GM21526 (cell line): ENCODE data around the gene PPP1R14C.
"Not testable (repeated sequence)": the region's sequence is repeated elsewhere in the genome, so short reads cannot be mapped to it uniquely, and the experiment has no call there.

Experiments used
- ATAC-seq: cut with Tn5 transposase; IDR thresholded peaks from one replicate; pipeline ENCODE4 v1.9.1; 2021; ENCODE audit warnings: moderate library complexity; ENCODE audit not compliant: unreplicated experiment, low FRiP score

The PPP1R14C gene

DNA sequence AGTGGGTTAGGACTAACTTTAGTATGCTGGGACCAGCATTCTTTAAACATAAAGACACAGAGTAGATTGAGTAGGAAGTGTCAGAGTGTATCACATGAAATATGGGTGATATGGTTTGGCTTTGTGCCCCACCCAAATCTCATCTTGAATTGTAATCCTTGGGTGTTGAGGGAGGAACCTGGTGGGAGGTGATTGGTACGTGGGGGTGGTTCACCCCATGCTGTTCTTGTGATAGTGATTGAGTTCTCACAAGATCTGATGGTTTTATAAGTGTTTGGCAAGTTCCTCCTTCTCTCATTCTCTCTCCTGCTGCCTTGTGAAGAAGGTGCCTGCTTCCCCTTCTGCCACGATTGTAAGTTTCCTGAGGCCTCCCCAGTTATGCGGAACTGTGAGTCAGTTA lies 5.1 kb upstream of the PPP1R14C start:
- ATAC-seq = not testable (repeated sequence)

DNA sequence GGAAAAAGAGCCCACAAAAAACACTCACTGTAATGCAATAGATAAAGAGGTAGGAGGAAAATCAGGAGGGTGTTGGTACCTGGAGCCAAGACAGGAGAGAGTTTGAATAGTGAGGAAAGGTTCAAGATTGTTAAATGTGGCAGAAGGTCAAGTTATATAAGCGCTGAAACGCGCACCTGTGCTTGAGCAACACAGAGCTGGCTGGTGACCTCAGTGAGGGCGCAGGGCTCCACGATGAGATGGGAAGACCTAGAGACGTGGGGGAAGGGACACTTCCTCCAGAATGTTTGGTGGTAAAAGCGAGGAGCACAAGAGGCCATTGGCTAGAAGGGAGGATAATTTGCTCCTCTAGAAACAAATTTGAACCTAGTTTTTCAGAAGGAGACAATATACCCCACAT lies 4.2 kb upstream of the PPP1R14C start:
- no peak for ATAC-seq

DNA sequence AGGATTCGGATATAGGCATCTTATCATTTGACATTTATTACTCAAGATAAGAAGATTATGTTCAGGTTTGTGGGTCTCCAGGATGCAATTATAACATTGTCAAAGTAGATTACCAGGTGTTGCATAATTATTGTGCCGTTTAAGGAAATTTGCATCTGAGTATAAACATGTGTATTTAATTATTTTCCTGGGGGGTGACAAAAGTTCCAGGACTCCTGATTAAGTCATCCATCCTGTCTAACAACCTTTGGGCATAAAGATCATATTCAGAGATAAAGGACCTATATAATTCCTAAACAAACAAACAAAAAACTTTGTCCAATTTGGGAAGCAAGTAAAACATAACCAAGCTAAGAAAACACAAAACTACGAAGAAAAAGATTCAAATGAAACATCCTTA lies 3.3 kb upstream of the PPP1R14C start:
- no peak for ATAC-seq

DNA sequence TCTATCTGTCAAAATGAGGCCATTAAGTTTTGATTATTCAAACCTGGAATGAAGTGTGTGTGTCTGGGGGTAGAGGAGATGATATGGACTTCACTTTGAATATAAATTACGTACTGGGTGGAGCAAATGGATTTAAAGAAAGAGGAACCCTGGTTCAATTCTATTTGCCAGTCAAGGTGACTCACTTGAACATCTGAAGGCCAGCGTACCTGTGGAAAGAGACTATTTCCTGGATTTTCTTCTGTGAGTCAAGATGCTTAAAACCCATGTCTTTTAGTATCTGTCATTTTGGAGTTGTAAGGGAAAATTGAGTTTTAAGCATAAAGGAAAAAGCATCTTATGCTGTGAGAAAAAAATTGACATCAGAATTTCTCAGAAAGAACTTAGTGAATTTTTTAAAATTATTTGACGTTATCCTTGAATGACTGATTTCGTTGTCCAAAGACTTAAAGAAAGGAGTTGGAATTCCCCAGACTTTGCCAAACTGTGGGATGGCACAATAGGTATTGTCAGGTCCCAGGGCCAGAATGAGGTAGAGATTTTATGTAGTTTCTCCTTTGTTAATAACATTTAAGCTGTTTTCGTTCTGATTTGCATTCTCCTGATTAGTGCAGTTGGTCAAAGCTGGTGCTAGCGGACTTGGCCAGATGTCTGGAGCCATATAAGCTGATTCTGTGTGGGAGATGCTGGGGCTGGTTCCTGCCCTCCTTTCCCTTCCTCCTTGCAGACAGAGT lies 2.4 kb upstream of the PPP1R14C start:
- ATAC-seq = no peak

DNA sequence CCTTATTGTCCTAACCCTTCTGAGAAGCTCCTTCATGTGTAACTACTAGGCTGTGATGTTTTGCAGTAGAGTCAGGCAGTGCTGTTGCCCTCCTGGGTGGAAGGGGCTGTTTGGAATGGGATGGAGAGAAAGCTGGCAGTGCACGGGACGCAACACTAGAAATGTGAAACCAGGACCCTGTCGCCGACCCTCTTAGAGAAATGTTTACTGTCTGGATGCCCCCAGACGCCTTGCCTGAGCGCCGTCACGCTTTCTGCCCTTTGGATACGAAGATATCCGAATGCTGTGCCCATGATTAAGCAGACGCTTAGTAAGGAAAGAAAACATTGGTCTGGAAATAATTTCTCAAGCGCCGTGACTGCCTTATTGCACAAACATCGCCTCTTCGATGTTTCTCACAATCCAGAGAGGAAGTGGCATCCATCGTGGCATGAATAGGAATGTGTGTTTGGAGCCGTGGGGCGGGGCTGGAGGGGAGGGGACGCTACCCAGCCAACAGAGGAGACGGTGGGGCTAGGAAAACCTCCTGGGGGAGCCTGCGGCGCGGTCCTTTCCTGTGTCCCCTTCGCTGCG lies 661 bp upstream of the PPP1R14C start:
- ATAC-seq = no peak

- no peak for ATAC-seq
These were observed 861 bp downstream of the PPP1R14C start for GRCh38 chr6:150143516-150144293.

- ATAC-seq = no peak
These were observed 1.5 kb downstream of the PPP1R14C start for GRCh38 chr6:150144294-150144868.

DNA sequence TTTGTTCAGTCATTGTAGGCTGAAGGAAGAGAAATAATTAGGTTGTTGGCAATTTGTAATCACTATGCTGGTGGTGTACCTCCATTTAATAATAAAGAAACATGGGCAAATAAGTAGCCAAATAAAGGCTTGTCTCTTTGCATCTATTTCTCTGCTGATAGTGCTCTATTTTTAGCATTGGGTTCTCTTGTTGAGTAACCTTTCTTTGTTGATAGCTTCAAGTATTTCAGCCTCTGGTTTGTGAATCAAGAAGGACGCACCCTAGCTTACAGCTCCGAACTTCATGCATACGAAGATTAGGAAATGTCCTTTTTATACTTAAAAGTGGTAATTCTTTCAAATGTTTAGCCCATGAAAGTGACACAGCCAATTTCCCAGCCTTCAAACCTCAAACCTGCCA lies 2.6 kb downstream of the PPP1R14C start:
- ATAC-seq = no peak

DNA sequence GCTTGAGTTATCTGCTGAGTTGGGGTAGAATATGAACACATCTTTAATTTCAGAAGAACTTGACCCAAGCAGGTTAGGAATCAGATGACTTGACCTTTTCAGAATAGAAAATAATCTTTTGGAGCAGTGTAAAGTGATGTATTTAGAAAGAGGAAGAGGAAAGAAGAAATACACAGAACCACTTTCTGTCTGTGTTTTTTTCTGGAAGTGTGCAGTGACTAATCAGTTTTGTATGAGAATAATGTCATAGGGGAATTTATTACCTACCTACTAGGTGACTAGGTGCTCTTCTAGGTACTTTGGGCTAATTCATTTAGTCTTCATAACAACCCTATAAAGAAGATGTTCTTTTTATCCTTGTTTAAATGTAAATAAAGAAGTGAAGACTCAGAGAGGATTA lies 3.0 kb downstream of the PPP1R14C start:
- no peak for ATAC-seq

DNA sequence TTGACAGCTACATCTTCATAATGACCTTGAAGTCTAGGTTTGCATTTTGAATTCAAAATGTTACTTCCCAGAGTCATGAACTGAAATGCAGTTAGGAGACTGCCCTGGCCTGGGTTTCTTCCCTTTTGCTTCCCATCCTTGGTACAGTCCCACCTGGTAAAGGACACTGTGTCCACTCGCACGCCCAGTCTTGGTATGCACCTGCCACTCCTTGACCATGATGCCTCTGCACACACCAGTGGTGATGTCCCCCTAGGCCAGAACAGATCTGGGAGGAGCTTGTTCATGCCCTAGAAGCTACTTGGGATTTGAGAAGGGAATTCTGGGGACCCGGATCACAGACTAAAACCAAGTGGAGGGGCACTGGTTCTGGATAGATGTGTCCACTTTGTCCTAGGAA lies 3.6 kb downstream of the PPP1R14C start:
- ATAC-seq = no peak

DNA sequence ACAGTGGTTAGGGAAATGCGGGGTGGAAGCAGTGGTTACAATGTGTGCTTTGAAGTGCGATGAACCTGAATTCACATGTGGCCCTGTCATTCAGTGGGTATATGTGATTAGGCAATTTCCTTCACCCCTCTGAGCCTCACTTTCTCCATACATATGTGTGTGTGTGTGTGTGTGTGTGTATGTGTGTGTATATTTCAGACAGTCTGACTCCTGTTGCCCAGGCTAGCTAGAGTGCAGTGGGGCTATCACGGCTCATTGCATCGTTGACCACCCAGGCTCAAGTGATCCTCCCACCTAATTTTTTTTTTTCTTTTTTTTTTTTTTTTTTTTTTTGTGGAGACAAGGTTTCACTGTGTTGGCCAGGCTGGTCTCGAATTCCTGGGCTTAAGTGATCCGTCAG lies 6.3 kb downstream of the PPP1R14C start:
- no peak for ATAC-seq

DNA sequence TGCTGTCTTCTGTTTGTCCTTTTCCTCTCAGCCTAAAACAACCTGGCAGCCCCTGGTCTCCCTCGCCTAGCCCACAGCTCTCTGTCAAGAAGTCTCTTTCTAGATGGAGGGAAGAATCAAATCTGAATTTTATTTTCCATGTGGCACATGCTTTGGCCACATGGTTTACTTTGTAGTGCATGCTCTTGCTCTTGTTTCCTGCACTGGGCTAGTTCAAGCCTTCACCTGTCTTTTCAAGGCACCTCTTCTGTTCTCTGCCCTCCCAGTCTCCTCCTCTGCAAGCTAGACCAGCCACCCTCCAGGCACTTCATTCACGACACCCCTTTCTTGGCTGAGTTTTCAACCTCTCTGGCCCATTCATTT lies 7.6 kb downstream of the PPP1R14C start:
- ATAC-seq = no peak

GRCh38 chr6:150150821-150151646 lies 8.2 kb downstream of the PPP1R14C start:
- no peak for ATAC-seq

GRCh38 chr6:150152891-150153876 lies 10.3 kb downstream of the PPP1R14C start:
- ATAC-seq = no peak

- ATAC-seq = no peak
These were observed 11.2 kb downstream of the PPP1R14C start for GRCh38 chr6:150153905-150154492.

GRCh38 chr6:150156460-150156859 lies 13.6 kb downstream of the PPP1R14C start:
- ATAC-seq = no peak

GRCh38 chr6:150157081-150157480 lies 14.2 kb downstream of the PPP1R14C start:
- no peak for ATAC-seq

DNA sequence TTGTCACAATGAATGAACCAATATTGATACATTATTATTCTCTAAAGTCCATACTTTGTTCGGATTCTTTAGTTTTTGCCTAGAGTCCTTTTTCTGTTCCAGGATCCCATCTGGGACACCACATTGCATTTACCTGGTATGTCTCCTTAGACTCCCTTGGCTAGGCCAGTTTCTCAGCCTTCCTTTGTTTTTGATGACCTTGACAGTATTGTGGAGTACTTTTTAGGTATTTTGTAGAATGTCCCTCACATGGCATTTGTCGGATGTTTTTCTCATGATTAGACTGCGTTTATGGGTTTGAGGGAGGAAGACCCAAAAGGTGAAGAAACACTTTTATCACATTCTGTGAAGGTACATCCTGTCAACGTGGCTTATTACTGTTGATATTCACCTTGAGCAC lies 16.9 kb downstream of the PPP1R14C start:
- no peak for ATAC-seq

GRCh38 chr6:150163970-150164369 lies 21.1 kb downstream of the PPP1R14C start:
- no peak for ATAC-seq
